ENCODE data around the gene PCDH18.

PCDH18 gene

DNA sequence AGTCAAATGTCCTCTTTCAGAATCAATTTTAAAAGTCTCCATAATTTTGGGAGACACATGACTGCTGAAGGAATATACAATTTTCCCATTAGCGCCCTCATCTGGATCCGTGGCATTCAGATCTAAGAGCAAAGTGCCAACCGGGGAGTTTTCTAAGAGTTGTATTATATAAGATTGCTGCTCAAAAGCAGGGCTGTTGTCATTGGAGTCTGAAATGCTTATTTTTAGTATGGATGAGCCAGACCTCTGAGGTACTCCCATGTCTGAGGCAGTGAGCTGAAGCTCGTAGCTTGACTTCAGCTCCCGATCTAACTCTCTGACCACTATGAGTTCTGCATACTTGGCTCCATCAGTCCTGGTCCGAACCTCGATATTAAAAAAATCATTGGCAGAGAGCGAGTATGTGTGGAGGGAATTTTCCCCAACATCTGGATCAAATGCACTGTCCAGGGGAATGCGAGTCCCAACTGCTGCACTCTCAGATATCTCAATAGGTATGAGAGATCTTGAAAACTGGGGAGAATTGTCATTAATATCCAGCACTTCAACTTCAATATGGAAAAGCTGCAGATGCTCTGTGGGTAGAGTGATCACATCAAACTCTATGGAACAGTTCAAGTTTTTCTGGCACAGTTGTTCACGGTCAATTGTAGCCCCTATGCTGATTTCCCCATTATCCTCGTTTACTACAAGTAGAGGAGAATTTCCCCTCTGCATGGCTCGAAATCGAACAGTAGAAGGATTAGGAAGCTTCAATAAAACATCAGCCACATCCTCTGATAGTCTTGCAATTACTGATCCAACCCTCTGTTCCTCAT, 917 bp downstream of the PCDH18 start (continued):
- TF ChIP-seq ISL1 (CRISPR knock-in tag; IDR thresholded peaks at IDR 0.05) (no peak), OSR1 (CRISPR knock-in tag; IDR thresholded peaks at IDR 0.05) (no peak), ESRRG (CRISPR knock-in tag; IDR thresholded peaks at IDR 0.05) (no peak)

DNA sequence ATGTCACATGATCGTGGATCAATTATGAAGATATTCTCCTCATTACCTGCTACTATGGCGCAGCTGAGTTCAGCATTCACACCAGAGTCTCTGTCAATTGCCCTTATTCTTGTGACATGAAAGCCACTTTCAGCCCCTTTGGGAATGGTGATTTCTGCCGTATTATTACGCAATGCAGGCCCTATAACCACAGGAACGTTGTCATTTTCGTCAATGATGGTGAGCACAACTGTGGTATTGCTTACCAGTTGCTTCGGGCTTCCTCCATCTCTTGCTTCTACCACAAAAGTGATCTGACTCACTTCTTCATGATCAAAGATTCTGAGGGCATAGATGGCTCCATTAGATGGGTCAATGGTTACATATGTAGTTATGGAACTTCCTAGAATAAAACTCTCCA, 2.1 kb downstream of the PCDH18 start:
- TF ChIP-seq CSDC2 (CRISPR knock-in tag; IDR thresholded peaks at IDR 0.05) (no peak), ARNTL (CRISPR knock-in tag; IDR thresholded peaks at IDR 0.05; ENCODE audit: borderline replicate concordance, low read depth) (no peak), ZC3H10 (CRISPR knock-in tag; IDR thresholded peaks at IDR 0.05) (no peak), TCF4 (CRISPR knock-in tag; IDR thresholded peaks at IDR 0.05; ENCODE audit: borderline replicate concordance) (no peak)
- ATAC-seq: no peak

DNA sequence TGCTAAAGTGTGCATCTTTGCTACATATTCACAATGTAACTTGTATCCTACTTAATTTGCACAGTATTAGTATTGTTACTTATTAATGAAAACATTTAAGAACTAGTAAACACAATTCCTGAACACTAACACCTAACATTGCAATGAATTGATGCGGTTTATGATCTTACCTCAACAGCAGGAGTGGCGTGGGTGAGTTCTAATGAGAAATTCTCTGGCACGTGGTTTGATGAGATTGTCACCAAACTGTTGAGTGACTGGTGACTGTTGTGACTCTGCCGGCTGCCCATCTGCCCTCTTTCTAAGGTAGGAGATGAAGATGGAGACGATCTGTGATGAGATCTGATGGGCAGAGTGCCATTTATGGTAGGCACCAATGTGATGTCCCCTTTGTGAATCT, 2.9 kb downstream of the PCDH18 start:
- ATAC-seq: no peak
- TF ChIP-seq ZNF8 (CRISPR knock-in tag; IDR thresholded peaks at IDR 0.05): no peak
- TF ChIP-seq OSR1 (CRISPR knock-in tag; IDR thresholded peaks at IDR 0.05): no peak

DNA sequence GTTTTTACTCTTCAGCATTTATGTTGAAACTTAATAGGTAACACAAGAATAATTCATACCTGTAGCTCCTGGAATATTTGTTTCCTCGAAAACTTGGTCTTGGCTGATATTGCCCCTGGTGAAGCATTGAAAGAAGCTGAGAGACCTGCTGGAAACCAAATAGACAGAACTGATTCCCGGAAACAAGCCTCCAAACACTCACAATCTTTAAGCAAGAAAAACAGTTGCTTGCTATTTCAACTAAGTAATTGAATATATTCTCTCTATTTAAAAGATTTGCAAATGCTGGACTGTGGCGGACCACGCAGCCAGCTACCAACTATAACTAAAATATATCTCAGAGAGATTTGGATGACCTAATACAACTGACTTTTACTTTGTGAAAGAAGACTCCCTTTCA, 3.6 kb downstream of the PCDH18 start:
- no peak for TF ChIP-seq CSRNP3 (CRISPR knock-in tag; IDR thresholded peaks at IDR 0.05)
- TF ChIP-seq, protein P1, sequence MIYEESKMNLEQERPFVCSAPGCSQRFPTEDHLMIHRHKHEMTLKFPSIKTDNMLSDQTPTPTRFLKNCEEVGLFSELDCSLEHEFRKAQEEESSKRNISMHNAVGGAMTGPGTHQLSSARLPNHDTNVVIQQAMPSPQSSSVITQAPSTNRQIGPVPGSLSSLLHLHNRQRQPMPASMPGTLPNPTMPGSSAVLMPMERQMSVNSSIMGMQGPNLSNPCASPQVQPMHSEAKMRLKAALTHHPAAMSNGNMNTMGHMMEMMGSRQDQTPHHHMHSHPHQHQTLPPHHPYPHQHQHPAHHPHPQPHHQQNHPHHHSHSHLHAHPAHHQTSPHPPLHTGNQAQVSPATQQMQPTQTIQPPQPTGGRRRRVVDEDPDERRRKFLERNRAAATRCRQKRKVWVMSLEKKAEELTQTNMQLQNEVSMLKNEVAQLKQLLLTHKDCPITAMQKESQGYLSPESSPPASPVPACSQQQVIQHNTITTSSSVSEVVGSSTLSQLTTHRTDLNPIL (CRISPR knock-in tag; IDR thresholded peaks at IDR 0.05; ENCODE audit: low read depth): no peak
- no peak for TF ChIP-seq ZNF70 (CRISPR knock-in tag; IDR thresholded peaks at IDR 0.05)
- no peak for TF ChIP-seq TSHZ2 (CRISPR knock-in tag; IDR thresholded peaks at IDR 0.05)
- no peak for TF ChIP-seq SNAI2 (CRISPR knock-in tag; IDR thresholded peaks at IDR 0.05)
- TF ChIP-seq TCF4 (CRISPR knock-in tag; IDR thresholded peaks at IDR 0.05; ENCODE audit: borderline replicate concordance): no peak
- no peak for TF ChIP-seq ZC3H10 (CRISPR knock-in tag; IDR thresholded peaks at IDR 0.05)
- TF ChIP-seq TOX (CRISPR knock-in tag; IDR thresholded peaks at IDR 0.05; ENCODE audit: borderline replicate concordance): no peak
- no peak for TF ChIP-seq PPARA (CRISPR knock-in tag; IDR thresholded peaks at IDR 0.05; ENCODE audit: borderline replicate concordance)
- TF ChIP-seq ZFP30 (CRISPR knock-in tag; IDR thresholded peaks at IDR 0.05): no peak
- TF ChIP-seq, protein P2, sequence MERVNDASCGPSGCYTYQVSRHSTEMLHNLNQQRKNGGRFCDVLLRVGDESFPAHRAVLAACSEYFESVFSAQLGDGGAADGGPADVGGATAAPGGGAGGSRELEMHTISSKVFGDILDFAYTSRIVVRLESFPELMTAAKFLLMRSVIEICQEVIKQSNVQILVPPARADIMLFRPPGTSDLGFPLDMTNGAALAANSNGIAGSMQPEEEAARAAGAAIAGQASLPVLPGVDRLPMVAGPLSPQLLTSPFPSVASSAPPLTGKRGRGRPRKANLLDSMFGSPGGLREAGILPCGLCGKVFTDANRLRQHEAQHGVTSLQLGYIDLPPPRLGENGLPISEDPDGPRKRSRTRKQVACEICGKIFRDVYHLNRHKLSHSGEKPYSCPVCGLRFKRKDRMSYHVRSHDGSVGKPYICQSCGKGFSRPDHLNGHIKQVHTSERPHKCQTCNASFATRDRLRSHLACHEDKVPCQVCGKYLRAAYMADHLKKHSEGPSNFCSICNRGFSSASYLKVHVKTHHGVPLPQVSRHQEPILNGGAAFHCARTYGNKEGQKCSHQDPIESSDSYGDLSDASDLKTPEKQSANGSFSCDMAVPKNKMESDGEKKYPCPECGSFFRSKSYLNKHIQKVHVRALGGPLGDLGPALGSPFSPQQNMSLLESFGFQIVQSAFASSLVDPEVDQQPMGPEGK (CRISPR knock-in tag; IDR thresholded peaks at IDR 0.05; ENCODE audit: borderline replicate concordance): no peak
- no peak for TF ChIP-seq ZFP3 (CRISPR knock-in tag; IDR thresholded peaks at IDR 0.05)
- TF ChIP-seq ZNF565 (CRISPR knock-in tag; conservative IDR thresholded peaks at IDR 0.05; ENCODE audit: low read depth): no peak
- no peak for TF ChIP-seq ESRRG (CRISPR knock-in tag; IDR thresholded peaks at IDR 0.05)
- no peak for TF ChIP-seq ZNF8 (CRISPR knock-in tag; IDR thresholded peaks at IDR 0.05)
- TF ChIP-seq CSDC2 (CRISPR knock-in tag; IDR thresholded peaks at IDR 0.05): no peak
- TF ChIP-seq ARNTL (CRISPR knock-in tag; IDR thresholded peaks at IDR 0.05; ENCODE audit: borderline replicate concordance, low read depth): no peak
- no peak for ATAC-seq

DNA sequence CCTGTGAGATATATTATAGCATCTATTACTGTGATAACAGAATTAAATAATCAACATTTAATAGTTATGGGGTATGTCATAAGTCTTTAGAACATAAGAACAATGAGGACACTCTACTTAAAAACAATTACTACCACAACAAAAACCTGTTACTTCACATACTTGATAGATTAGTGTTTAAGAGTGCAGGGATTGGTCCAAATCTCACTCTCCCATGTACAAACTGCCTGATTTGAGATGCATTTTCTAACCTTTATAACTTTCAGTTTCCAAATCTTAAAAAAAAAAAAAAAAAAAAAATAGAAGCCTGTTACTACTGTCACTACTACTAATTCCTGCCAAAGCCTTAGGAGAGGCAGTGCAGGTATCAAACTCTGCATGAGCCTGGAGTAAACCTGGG, 5.6 kb downstream of the PCDH18 start:
- ATAC-seq: no peak
- no peak for TF ChIP-seq POU6F1 (CRISPR knock-in tag; IDR thresholded peaks at IDR 0.05; ENCODE audit: borderline replicate concordance, low read depth)
- TF ChIP-seq RARB (CRISPR knock-in tag; IDR thresholded peaks at IDR 0.05): no peak
- no peak for TF ChIP-seq BACH2 (CRISPR knock-in tag; IDR thresholded peaks at IDR 0.05; ENCODE audit: borderline replicate concordance)
- TF ChIP-seq TSHZ2 (CRISPR knock-in tag; IDR thresholded peaks at IDR 0.05): no peak
